ENCODE results near the gene CCDC28B.

DNA sequence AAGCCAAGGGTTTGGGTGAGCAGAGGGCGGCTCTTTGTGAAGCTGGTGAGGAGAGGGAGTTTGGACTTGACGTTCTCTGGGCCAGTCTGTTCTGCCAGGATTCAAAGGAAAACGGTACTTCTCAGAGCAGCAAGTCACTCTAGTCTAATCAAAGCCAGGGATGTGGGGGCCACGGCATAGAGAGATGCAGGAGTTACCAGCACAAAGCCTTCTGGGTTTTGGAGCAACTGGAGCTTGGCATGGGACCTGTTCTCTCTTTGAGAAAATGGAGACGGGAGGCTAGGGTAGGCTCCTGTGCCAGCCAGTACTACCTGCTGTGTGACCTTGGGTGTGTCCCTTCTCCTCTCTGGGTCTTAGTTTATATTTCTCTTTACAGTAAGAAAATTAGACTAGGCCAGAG lies 18.8 kb upstream of the CCDC28B start:
- TF ChIP-seq, protein P1, sequence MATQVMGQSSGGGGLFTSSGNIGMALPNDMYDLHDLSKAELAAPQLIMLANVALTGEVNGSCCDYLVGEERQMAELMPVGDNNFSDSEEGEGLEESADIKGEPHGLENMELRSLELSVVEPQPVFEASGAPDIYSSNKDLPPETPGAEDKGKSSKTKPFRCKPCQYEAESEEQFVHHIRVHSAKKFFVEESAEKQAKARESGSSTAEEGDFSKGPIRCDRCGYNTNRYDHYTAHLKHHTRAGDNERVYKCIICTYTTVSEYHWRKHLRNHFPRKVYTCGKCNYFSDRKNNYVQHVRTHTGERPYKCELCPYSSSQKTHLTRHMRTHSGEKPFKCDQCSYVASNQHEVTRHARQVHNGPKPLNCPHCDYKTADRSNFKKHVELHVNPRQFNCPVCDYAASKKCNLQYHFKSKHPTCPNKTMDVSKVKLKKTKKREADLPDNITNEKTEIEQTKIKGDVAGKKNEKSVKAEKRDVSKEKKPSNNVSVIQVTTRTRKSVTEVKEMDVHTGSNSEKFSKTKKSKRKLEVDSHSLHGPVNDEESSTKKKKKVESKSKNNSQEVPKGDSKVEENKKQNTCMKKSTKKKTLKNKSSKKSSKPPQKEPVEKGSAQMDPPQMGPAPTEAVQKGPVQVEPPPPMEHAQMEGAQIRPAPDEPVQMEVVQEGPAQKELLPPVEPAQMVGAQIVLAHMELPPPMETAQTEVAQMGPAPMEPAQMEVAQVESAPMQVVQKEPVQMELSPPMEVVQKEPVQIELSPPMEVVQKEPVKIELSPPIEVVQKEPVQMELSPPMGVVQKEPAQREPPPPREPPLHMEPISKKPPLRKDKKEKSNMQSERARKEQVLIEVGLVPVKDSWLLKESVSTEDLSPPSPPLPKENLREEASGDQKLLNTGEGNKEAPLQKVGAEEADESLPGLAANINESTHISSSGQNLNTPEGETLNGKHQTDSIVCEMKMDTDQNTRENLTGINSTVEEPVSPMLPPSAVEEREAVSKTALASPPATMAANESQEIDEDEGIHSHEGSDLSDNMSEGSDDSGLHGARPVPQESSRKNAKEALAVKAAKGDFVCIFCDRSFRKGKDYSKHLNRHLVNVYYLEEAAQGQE (IDR thresholded peaks at IDR 0.05; ENCODE audit: low read depth, low read length), result no peak
- TF ChIP-seq GABPA (IDR thresholded peaks at IDR 0.05; ENCODE audit: low read depth), result no peak
- TF ChIP-seq SIN3A (IDR thresholded peaks at IDR 0.05; ENCODE audit: borderline replicate concordance, low read depth, low read length), result no peak
- TF ChIP-seq POLR2AphosphoS5 (IDR thresholded peaks at IDR 0.05; ENCODE audit: low read depth, low read length), result no peak
- TF ChIP-seq CHD2 (IDR thresholded peaks at IDR 0.05; ENCODE audit: low read length, partially characterized antibody), result no peak
- TF ChIP-seq, protein P2, sequence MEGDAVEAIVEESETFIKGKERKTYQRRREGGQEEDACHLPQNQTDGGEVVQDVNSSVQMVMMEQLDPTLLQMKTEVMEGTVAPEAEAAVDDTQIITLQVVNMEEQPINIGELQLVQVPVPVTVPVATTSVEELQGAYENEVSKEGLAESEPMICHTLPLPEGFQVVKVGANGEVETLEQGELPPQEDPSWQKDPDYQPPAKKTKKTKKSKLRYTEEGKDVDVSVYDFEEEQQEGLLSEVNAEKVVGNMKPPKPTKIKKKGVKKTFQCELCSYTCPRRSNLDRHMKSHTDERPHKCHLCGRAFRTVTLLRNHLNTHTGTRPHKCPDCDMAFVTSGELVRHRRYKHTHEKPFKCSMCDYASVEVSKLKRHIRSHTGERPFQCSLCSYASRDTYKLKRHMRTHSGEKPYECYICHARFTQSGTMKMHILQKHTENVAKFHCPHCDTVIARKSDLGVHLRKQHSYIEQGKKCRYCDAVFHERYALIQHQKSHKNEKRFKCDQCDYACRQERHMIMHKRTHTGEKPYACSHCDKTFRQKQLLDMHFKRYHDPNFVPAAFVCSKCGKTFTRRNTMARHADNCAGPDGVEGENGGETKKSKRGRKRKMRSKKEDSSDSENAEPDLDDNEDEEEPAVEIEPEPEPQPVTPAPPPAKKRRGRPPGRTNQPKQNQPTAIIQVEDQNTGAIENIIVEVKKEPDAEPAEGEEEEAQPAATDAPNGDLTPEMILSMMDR (IDR thresholded peaks at IDR 0.05), result no peak
- TF ChIP-seq, protein P3, sequence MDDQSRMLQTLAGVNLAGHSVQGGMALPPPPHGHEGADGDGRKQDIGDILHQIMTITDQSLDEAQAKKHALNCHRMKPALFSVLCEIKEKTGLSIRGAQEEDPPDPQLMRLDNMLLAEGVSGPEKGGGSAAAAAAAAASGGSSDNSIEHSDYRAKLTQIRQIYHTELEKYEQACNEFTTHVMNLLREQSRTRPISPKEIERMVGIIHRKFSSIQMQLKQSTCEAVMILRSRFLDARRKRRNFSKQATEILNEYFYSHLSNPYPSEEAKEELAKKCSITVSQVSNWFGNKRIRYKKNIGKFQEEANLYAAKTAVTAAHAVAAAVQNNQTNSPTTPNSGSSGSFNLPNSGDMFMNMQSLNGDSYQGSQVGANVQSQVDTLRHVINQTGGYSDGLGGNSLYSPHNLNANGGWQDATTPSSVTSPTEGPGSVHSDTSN (IDR thresholded peaks at IDR 0.05), result no peak
- TF ChIP-seq NFIC (IDR thresholded peaks at IDR 0.05; ENCODE audit: borderline replicate concordance), result no peak
- no peak for TF ChIP-seq MEF2A (IDR thresholded peaks at IDR 0.05; ENCODE audit: borderline replicate concordance, low read depth)
- no peak for TF ChIP-seq YY1 (IDR thresholded peaks at IDR 0.05; ENCODE audit: low read depth)
- TF ChIP-seq, protein P4, sequence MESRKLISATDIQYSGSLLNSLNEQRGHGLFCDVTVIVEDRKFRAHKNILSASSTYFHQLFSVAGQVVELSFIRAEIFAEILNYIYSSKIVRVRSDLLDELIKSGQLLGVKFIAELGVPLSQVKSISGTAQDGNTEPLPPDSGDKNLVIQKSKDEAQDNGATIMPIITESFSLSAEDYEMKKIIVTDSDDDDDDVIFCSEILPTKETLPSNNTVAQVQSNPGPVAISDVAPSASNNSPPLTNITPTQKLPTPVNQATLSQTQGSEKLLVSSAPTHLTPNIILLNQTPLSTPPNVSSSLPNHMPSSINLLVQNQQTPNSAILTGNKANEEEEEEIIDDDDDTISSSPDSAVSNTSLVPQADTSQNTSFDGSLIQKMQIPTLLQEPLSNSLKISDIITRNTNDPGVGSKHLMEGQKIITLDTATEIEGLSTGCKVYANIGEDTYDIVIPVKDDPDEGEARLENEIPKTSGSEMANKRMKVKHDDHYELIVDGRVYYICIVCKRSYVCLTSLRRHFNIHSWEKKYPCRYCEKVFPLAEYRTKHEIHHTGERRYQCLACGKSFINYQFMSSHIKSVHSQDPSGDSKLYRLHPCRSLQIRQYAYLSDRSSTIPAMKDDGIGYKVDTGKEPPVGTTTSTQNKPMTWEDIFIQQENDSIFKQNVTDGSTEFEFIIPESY (IDR thresholded peaks at IDR 0.05; ENCODE audit: borderline replicate concordance, low read depth), result no peak

All from SK-N-SH (cell line).